ENCODE measurements around the gene PTPN13.

Gene PTPN13, protein sequence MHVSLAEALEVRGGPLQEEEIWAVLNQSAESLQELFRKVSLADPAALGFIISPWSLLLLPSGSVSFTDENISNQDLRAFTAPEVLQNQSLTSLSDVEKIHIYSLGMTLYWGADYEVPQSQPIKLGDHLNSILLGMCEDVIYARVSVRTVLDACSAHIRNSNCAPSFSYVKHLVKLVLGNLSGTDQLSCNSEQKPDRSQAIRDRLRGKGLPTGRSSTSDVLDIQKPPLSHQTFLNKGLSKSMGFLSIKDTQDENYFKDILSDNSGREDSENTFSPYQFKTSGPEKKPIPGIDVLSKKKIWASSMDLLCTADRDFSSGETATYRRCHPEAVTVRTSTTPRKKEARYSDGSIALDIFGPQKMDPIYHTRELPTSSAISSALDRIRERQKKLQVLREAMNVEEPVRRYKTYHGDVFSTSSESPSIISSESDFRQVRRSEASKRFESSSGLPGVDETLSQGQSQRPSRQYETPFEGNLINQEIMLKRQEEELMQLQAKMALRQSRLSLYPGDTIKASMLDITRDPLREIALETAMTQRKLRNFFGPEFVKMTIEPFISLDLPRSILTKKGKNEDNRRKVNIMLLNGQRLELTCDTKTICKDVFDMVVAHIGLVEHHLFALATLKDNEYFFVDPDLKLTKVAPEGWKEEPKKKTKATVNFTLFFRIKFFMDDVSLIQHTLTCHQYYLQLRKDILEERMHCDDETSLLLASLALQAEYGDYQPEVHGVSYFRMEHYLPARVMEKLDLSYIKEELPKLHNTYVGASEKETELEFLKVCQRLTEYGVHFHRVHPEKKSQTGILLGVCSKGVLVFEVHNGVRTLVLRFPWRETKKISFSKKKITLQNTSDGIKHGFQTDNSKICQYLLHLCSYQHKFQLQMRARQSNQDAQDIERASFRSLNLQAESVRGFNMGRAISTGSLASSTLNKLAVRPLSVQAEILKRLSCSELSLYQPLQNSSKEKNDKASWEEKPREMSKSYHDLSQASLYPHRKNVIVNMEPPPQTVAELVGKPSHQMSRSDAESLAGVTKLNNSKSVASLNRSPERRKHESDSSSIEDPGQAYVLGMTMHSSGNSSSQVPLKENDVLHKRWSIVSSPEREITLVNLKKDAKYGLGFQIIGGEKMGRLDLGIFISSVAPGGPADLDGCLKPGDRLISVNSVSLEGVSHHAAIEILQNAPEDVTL (N-terminal part only)

DNA sequence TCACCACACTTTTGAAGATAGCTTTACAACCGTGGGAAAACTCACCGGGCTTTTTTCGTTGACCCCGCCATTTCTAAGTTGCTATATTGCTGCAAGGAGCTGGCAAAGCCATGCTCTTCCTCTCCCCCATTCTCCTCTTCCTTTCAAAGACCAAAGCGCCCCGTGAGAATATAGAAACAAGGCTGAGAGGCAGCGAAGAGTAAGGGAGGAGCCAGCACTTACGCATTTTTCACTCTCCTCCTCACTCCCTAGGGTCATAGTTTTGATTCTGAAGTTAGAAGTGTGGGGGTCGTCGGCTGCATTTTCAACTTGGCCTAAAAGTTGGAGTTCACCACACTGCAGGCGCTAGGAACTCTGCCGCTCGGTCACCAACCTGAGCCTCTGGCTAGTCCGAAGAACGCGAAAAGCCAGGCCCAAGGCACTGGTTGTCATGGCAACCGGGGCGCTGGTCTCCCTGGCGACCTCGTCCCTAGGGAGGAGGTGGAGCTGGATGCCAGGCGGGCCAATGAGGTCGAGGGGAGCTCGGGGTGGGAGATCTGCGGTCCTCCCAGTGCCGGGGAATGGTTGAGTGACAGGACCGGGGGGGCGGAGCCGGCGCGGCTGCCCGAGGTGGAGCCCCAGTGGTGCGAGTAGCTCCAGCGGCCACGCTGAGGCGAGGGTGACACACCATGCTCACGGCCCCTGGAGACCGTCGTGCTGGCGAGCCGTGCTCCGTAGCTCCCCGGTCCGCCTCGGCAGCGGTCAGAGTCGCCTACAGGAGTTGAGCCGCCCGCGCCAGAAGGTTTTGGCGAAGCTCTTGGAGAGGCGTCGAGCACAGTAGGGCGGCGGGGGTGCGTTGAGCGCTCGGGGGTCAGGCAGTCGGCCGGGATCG, at the start of gene PTPN13:
TSS of gene PTPN13 (plus strand) at position 628 of the 871 bp plus-strand sequence. CDS start 40,942 bp downstream, outside the sequence.
- DNase-seq (ENCODE audit: low spot score): peak; percentile 100

GRCh38 chr4:86547140-86547539, 47.0 kb upstream of the PTPN13 start:
- no peak for DNase-seq (ENCODE audit: low spot score)

- DNase-seq (ENCODE audit: low spot score): no peak
These were observed 44.8 kb upstream of the PTPN13 start for GRCh38 chr4:86549163-86549788.

- no peak for DNase-seq (ENCODE audit: low spot score)
These were observed 42.7 kb upstream of the PTPN13 start for GRCh38 chr4:86551387-86551786.

DNA sequence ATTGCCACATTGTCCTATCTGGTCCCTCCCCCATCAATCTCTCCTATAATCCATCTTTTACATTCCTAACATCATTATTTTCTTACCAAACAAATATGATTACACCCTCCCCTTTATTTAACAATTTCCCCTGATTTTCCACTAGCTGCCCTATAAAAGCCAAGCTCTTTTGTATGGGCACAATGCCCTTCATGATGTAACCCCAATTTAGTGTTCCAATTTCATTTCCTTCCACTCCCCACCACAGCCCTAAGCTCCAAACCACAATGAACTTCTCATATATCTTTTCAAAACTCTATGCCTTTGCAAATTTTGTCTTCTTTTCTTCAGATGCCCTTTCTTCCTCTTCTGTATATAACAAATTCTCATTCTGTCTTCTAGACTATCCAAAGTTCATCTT, 39.5 kb upstream of the PTPN13 start:
- DNase-seq (ENCODE audit: low spot score): no peak

GRCh38 chr4:86556791-86557415, 37.2 kb upstream of the PTPN13 start:
- no peak for DNase-seq (ENCODE audit: low spot score)

- DNase-seq (ENCODE audit: low spot score): no peak
These were observed 36.6 kb upstream of the PTPN13 start for GRCh38 chr4:86557526-86557925.

DNA sequence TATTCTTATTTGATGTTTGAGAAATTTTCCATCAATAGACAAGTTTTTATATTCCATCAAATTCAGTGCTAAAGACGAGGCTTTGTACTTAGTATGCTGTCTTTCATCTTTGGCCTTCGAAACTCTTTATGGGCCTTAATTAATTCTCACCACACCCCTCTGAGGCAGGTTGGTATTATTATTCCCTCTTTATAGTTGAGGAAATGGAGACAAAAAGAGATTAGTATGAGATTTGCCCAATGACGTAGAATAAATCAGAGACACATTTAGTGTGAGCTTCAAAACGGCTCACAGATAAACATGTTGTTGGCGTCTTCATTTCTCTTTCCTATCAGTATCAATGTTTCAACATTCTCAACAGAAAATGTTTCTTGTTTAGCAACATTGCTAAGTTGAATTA, 35.9 kb upstream of the PTPN13 start:
- no peak for DNase-seq (ENCODE audit: low spot score)

GRCh38 chr4:86558797-86559196, 35.3 kb upstream of the PTPN13 start:
- no peak for DNase-seq (ENCODE audit: low spot score)

DNA sequence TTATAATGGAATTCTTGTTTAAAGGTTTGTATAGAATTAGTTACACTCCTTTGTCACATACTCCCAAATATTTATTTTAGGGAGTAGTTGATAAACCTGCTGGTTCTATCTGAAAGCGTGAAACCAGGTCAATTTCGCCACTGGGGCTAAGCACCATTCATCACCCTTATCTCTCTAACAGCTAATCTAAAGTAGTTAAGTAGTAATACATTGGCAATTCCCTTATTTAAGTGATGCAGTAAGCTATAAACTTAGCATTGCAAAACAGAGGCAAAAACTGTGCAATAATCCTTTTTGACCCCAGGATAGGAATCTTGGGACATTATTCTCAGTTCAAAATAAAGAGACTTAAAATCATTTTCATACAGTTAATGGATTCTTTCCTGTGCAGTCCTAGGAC, 33.7 kb upstream of the PTPN13 start:
- no peak for DNase-seq (ENCODE audit: low spot score)

DNA sequence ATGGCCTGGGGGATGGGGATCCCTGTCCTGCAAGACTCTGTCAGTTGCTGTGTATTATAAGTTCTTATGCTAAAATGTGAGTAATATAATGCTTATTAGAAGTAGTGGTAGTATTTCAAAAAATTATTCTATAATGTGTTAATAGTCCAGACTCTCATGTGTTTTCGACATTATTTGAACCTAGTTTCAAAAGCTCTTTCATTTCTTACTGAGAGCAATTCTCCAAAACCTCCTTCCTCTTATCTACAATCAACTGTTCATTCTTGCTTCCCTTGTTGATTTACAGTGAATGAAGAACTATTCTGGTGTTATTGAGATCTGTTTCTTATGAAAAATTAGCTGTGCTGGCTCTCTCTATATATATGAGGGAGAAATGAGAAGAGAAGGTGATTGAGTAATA, 32.9 kb upstream of the PTPN13 start:
- no peak for DNase-seq (ENCODE audit: low spot score)

DNA sequence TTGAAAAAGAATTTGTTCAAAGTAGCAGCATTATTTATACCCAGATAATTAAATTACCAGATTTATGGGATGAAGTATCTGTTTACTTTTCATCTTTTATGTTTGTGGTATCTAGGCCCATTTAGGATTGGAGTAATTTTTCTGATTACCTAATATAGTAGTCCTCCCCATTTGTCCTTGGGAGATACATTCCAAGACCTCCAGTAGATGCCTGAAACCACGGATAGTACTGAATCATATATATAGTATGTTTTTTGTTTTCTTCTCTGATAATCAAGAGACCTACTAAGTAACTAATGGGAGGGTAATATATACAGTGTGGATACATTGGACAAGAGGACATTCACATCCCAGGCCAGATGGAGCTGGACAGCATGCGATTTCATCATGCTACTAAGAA, 30.7 kb upstream of the PTPN13 start:
- no peak for DNase-seq (ENCODE audit: low spot score)

DNA sequence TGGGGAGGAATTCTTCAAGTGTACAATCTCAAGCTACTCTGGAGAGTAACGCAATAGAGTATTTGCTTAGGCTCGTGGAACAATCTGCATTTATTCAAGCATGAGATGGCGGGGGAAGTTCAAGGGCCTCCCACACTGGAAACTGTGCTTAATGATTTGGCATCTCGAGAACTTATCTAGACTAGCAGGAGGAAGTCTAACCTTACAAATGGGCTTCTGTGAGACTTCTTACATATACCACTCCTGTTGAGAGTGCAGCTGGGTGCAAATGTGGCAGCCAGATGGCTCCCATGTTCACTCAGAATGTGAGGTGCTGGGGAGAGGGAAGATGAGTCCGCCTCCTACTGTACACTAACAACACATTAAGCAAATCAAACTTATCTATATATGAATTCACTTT, 29.3 kb upstream of the PTPN13 start:
- peak; percentile 20 for DNase-seq (ENCODE audit: low spot score)

DNA sequence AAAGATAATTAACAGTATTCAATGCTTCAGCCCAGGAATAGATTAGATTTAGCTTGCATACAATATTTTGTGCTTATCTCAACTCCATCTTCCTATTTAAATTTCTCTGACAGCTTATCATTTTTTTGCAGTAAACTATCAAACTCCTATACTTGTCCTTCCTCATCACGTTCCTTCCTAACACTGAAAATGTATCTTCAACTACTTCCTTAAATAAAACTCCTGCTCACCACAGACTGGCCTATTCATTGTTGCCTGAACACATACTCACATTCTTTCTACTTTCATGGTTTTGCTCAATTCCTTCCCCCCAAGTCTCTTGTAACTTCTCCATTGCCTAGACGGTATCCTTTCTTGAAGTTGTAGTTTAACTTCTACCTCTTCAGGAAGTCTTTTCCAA, 28.5 kb upstream of the PTPN13 start:
- DNase-seq (ENCODE audit: low spot score): no peak

DNA sequence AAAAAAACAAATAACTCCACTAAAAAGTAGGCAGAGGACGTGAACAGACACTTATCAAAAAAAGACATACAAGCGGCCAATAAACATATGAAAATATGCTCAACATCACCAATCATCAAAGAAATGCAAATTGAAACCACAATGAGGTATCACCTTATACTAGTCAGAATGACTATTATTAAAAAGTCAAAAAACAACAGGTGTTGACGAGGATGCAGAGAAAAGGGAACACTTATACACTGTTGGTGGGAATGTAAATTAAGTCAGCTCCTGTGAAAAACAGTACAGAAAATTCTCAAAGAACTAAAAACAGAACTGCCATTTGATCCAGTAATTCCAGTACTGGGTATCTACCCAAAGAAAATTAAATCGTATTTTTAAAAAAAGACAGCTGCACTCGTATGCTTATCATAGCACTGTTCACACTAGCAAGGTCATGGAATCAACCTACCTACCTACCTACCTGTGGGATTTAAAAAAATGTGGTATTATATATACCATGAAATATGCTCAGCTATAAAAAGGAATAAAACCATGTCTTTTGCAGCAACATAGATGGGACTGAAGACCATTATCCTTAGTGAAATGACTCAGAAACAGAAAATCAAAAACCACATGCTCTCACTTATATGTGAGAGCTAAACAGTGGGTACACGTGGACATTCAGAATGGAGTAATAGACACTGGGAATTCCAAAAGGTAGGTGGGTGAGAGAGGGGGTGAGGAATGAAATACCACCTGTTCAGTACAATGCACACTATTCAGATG, 24.8 kb upstream of the PTPN13 start:
- no peak for DNase-seq (ENCODE audit: low spot score)

DNA sequence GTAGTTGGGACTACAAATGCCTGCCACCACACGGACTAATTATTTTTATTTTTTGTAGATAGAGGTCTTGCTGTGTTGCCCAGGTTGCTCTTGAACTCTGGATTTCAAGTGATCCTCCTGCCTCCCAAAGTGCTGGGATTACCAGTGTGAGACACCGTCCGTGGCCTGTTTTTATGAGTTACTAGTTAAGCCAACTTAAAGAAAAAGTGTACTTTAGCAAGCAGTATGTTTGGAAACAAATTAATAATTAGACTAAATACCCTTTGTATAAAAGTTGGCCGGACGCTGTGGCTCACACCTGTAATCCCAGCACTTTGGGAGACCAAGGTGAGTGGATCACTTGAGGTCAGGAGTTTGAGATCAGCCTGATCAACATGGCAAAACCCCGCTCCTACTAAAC, 14.2 kb upstream of the PTPN13 start:
- DNase-seq (ENCODE audit: low spot score): no peak

DNA sequence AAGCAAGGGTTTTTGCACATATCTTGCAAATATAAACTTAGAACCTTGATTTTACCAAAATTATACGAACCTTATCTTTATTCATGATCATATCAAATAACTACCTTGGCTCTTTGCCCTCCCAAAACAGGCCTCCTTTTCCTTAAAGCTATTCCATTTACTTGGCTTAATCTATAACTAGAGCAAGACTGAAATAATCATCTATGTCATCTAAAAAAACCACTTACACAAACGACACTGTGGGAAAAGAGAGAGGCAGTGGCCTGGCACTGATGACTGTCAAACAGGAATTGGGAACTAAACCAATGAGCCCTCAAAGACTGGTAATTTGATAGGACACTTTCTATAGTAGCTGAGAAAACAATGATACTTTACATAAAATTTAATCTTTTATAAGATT, 11.7 kb upstream of the PTPN13 start:
- no peak for DNase-seq (ENCODE audit: low spot score)

DNA sequence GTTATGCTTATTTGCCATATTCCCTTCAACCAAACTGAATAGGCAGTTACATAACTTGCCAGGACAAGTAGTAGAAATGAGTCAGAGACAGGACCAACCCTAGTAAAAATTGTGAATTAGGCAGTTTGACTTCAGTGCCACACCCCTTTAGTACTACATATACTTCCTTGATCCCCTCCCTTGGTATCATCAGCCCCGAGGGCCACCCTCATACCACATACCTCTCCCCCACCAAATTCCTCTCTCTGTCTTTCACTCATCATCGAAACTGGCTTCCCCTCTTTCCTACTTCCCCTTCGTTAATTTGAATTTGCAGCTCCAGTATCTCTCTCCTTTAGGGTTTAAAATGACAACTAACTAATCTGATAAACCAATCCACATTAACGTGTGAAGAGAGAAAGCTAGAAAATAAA, 7.9 kb upstream of the PTPN13 start:
- DNase-seq (ENCODE audit: low spot score): no peak

DNA sequence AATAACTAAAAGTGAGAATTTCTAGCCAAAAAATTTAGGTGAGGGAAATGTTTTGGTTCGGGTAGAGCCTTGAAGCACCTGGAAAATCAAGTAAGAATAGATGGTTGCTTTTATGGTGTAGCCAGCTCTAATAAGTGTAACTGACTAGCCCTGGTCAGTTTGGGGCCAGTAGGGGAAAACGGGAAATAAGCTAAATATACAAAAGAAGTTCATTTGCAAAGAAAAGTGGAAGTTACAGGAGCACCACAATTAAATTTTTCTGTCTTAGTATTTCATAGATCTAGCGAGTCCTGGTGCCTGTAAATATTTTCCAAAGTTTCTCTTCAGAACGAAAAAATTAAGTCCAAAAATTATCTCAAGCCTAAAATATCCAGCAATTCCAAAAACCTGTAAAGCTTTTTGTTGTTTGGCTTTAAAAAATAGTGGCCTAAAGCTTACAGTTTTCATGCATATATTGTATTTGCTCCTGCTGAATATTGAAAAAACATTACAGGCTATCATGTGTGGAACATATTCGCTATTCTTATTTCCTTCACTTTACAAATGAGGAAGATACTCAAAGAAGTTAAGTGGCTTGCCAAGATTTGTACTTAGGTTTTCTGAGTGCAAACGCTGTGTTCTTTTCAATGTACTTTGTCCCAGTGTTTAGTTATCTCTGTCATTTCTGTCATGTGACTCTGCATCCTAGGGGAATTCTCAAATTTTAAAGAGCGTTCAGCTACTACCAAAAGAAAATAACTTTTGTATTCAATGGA, 7.3 kb upstream of the PTPN13 start:
- no peak for DNase-seq (ENCODE audit: low spot score)
